CD4-positive, alpha-beta T cell (primary cell): ENCODE measurements around the gene ARID1B. TPM values are rescaled to one million over a fixed set of nuclear protein-coding genes. Genes with fewer than 3 reads are reported as not detected.

ENCODE experiments used
- ATAC-seq: fragments of 200-7000 bp; cut with Tn5 transposase; one replicate; pipeline ENCODE4 v1.10.0; 2022; ENCODE audit warnings: mild to moderate bottlenecking; ENCODE audit not compliant: poor library complexity
- CTCF ChIA-PET: fragments of 350-600 bp; sonication (Branson Sonifier 250); formaldehyde crosslinking; loops from one replicate; lab custom pipeline; 2021; ENCODE audit warnings: antibody characterized with exemption, inconsistent platforms; lab: Charles Lee
- POLR2A ChIA-PET: fragments of 350-600 bp; sonication (Branson Sonifier 250); formaldehyde crosslinking; loops from one replicate; lab custom pipeline; 2021; ENCODE audit warnings: antibody characterized with exemption, inconsistent platforms; lab: Charles Lee
- DNase-seq, 14 experiments: peaks; one replicate each; pipeline ENCODE4 v3.0.0-alpha.2; 2013 to 2020; ENCODE audit warnings: mixed read lengths in 2 of 14
- H3K27ac ChIP-seq, 2 donors: one replicate each; pipeline versions ENCODE4 v1.5.1 to v1.7.0; 2013; ENCODE audit warnings: low read length in 2 of 2, low read depth in 1 of 2, mild to moderate bottlenecking in 1 of 2
- H3K27me3 ChIP-seq, 2 experiments: 1 replicate in 1 of 2; 2 replicates in 1 of 2; pipeline versions ENCODE4 v1.6.1 to v1.7.0; 2013; ENCODE audit warnings: low read length in 2 of 2, control low read depth in 1 of 2, mild to moderate bottlenecking in 1 of 2, moderate library complexity in 1 of 2; ENCODE audit not compliant: insufficient read depth in 2 of 2, control insufficient read depth in 1 of 2
- H3K36me3 ChIP-seq: one replicate; pipeline ENCODE4 v1.6.1; 2013; ENCODE audit warnings: low read length, control low read depth; ENCODE audit not compliant: insufficient read depth
- H3K4me1 ChIP-seq: one replicate; pipeline ENCODE4 v1.6.1; 2013; ENCODE audit warnings: low read length, control low read depth; ENCODE audit not compliant: insufficient read depth
- H3K4me3 ChIP-seq: one replicate; pipeline ENCODE4 v1.5.1; 2013; ENCODE audit warnings: mild to moderate bottlenecking, low read length, moderate library complexity
- H3K9me3 ChIP-seq, 2 experiments: 1 replicate in 1 of 2; 2 replicates in 1 of 2; pipeline versions ENCODE4 v1.6.1 to v1.7.0; 2013; ENCODE audit warnings: low read length in 2 of 2, mild to moderate bottlenecking in 2 of 2, control low read depth in 1 of 2, moderate library complexity in 1 of 2; ENCODE audit not compliant: control insufficient read depth in 1 of 2, insufficient read depth in 1 of 2
- H3K27ac Mint-ChIP-seq: one replicate; pipeline ENCODE4 v1.8.0; 2020; ENCODE audit warnings: mixed read lengths
- H3K27me3 Mint-ChIP-seq: one replicate; pipeline ENCODE4 v1.8.0; 2021; ENCODE audit warnings: mixed read lengths
- H3K36me3 Mint-ChIP-seq: one replicate; pipeline ENCODE4 v1.8.0; 2021; ENCODE audit warnings: low read depth, mixed read lengths
- H3K4me1 Mint-ChIP-seq: one replicate; pipeline ENCODE4 v1.8.0; 2021; ENCODE audit warnings: low read depth, mixed read lengths
- H3K4me3 Mint-ChIP-seq: one replicate; pipeline ENCODE4 v1.8.0; 2020; ENCODE audit warnings: mild to moderate bottlenecking, mixed read lengths
- H3K9me3 Mint-ChIP-seq: one replicate; pipeline ENCODE4 v1.8.0; 2020; ENCODE audit warnings: mixed read lengths
- intact Hi-C, 2 experiments: fragments of 100-400 bp; cut with DNase I in 1 of 2; cut with micrococcal nuclease in 1 of 2; formaldehyde crosslinking; loops; one replicate each; pipeline versions ENCODE4 v1.15.1 to v1.9.0; 2023 to 2025; cut with DNase I, micrococcal nuclease
- total RNA-seq, 174 experiments: library from RNA in 2 of 174; stranded (reverse) in 2 of 174; gene quantifications; one replicate each; pipeline ENCODE4 v1.2.3 and lab custom pipeline; 2021 to 2026
- TF ChIP-seq, protein P1 (sequence below): fragments of 200-600 bp; IDR thresholded peaks from one replicate; pipeline ENCODE4 v1.8.0; 2022; ENCODE audit warnings: antibody characterized with exemption, mild to moderate bottlenecking

ARID1B gene
- total RNA-seq, 2 experiments from 2014 or later: 120 to 125 TPM

DNA sequence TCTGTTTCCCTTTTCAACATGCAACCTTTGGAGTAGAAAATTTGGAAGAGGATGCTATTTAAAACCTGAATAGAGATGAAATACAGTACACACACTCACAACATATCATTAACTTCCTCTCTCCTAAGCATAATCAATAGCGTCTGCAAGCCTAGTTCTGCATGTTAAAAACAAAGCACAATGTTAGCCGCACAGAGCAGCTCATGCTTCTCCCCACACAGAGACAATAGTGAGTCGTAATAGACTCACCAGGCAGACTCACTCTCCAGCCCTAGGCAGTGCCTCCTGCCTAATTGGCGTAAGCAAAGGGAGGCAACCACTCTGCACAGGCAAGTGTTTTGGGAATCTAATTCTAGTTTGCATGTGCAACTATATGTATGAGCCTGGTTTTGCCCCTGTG is 45.8 kb upstream of the ARID1B start:
- H3K9me3 ChIP-seq: no peaks in the 10 kb centered on the region
- no peaks in the 10 kb centered on the region for H3K36me3 ChIP-seq
- ATAC-seq (no peak), DNase-seq (no peak)
- no peaks in the 10 kb centered on the region for H3K27me3 Mint-ChIP-seq
- no peak overlapping the region for H3K27ac Mint-ChIP-seq
- no peaks in the 10 kb centered on the region for H3K4me1 ChIP-seq
- H3K27ac ChIP-seq: no peak overlapping the region
- no peak overlapping the region for H3K4me3 ChIP-seq
- ChIA-PET CTCF (interaction anchor here (1.0 kb wide), 1 partner anchor 39 kb away, joined by 4 read pairs; no protein-coding TSS in a partner anchor), POLR2A (no interaction called here)
- no peaks in the 10 kb centered on the region for H3K4me1 Mint-ChIP-seq
- no peaks in the 10 kb centered on the region for H3K9me3 Mint-ChIP-seq
- H3K36me3 Mint-ChIP-seq: no peaks in the 10 kb centered on the region
- intact Hi-C loops: no loop called here
- no peak overlapping the region for H3K4me3 Mint-ChIP-seq
- no peaks in the 10 kb centered on the region for H3K27me3 ChIP-seq
- TF ChIP-seq, protein P1, sequence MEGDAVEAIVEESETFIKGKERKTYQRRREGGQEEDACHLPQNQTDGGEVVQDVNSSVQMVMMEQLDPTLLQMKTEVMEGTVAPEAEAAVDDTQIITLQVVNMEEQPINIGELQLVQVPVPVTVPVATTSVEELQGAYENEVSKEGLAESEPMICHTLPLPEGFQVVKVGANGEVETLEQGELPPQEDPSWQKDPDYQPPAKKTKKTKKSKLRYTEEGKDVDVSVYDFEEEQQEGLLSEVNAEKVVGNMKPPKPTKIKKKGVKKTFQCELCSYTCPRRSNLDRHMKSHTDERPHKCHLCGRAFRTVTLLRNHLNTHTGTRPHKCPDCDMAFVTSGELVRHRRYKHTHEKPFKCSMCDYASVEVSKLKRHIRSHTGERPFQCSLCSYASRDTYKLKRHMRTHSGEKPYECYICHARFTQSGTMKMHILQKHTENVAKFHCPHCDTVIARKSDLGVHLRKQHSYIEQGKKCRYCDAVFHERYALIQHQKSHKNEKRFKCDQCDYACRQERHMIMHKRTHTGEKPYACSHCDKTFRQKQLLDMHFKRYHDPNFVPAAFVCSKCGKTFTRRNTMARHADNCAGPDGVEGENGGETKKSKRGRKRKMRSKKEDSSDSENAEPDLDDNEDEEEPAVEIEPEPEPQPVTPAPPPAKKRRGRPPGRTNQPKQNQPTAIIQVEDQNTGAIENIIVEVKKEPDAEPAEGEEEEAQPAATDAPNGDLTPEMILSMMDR: no peak

DNA sequence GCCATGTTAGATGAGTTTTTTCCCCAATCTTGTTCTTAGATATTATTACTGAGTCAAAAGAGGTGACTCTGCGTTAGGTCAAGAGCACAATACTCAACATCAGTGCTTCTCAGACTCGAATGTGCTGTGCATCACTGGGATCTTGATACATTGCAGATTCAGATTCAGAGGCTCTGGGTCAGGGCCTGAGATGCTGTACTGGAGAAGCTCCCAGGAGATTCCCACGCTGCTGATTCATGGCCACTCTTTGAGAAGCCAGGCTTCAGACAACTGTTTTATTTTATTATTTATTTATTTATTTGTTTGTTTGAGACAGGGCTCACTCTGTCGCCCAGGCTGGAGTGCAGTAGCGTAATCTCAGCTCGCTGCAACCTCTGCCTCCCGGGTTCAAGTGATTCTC is 41.4 kb upstream of the ARID1B start:
- intact Hi-C loops: no loop called here
- H3K4me3 Mint-ChIP-seq: no peak overlapping the region
- Histone ChIP-seq H3K27me3 (no peaks in the 10 kb centered on the region), H3K4me3 (no peak overlapping the region), H3K36me3 (no peaks in the 10 kb centered on the region), H3K9me3 (peaks cover 0 to 7% of the 10 kb centered on the region in 2 experiments), H3K27ac (no peak overlapping the region), H3K4me1 (no peaks in the 10 kb centered on the region)
- ATAC-seq (no peak), DNase-seq (no peak)
- ChIA-PET CTCF (no interaction called here), POLR2A (no interaction called here)
- TF ChIP-seq, protein P1: no peak
- H3K4me1 Mint-ChIP-seq: no peaks in the 10 kb centered on the region
- H3K36me3 Mint-ChIP-seq: no peaks in the 10 kb centered on the region
- no peak overlapping the region for H3K27ac Mint-ChIP-seq
- peaks cover 3% of the 10 kb centered on the region for H3K9me3 Mint-ChIP-seq
- no peaks in the 10 kb centered on the region for H3K27me3 Mint-ChIP-seq

DNA sequence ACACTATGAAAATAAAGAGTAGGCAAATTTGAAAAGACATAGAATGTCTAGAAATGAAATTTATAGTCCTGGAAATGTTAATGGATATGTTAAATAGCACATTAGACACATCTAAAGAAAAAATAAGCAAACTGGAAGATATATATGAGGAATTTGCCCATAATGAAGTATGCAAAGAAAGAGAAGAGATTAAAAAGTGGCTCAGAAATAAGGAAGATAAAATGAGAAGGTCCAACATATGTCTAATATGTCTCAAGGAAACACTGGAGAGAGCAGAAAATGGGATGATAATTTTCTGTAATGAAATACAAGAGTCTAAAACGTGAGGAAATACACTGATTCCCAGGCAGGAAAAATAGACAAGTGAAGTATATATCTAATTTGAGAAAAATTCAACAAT is 36.6 kb upstream of the ARID1B start:
- intact Hi-C loops: no loop called here

More for the DNA sequence above, 36.6 kb upstream of the ARID1B start:
- Histone ChIP-seq H3K36me3 (no peaks in the 10 kb centered on the region), H3K4me1 (no peaks in the 10 kb centered on the region), H3K27me3 (no peaks in the 10 kb centered on the region), H3K27ac (no peak overlapping the region), H3K4me3 (no peak overlapping the region), H3K9me3 (peaks cover 0 to 7% of the 10 kb centered on the region in 2 experiments)
- ATAC-seq (no peak), DNase-seq (no peak)
- no peaks in the 10 kb centered on the region for H3K4me1 Mint-ChIP-seq
- POLR2A ChIA-PET: no interaction called here
- H3K9me3 Mint-ChIP-seq: peaks cover 6% of the 10 kb centered on the region
- CTCF ChIA-PET: no interaction called here
- H3K27me3 Mint-ChIP-seq: no peaks in the 10 kb centered on the region
- TF ChIP-seq, protein P1: no peak
- no peaks in the 10 kb centered on the region for H3K36me3 Mint-ChIP-seq
- H3K4me3 Mint-ChIP-seq: no peak overlapping the region
- H3K27ac Mint-ChIP-seq: no peak overlapping the region
